K562 (cell line): Measurements from ENCODE around the gene LY6G6C. TPM values are rescaled to one million over a fixed set of nuclear protein-coding genes. Genes with fewer than 3 reads are reported as not detected.
A peak's percentile ranks its signal among the peaks of the same experiment; 100 is the strongest.

ENCODE experiments used
- ARNT ChIP-seq, 2 experiments: fragments of 450-650 bp; IDR thresholded peaks; 2 replicates each; pipeline ENCODE4 v1.6.1; 2016; ENCODE audit warnings: mild to moderate bottlenecking in 1 of 2
- ATF3 ChIP-seq, 2 experiments: fragments of 450-650 bp in 1 of 2; sonication (generic) in 1 of 2; formaldehyde crosslinking in 1 of 2; IDR thresholded peaks in 1 of 2; conservative IDR thresholded peaks in 1 of 2; 2 replicates each; pipeline versions ENCODE4 v1.6.1 to v1.8.1; 2016 to 2023; ENCODE audit warnings: mild to moderate bottlenecking in 2 of 2, moderate library complexity in 2 of 2, inconsistent platforms in 1 of 2, missing genetic modification reagents in 1 of 2
- CLOCK ChIP-seq: fragments of 250-450 bp; sonication (Bioruptor Pico); IDR thresholded peaks from 2 replicates; pipeline ENCODE4 v1.4.0; 2020; ENCODE audit warnings: mild to moderate bottlenecking, moderate library complexity, borderline replicate concordance
- CUX1 ChIP-seq: fragments of 200-800 bp; sonication (Bioruptor generic); IDR thresholded peaks from 2 replicates; pipeline ENCODE4 v1.6.1; 2016; ENCODE audit warnings: missing genetic modification characterization, missing compliant biosample characterization
- GATAD2A ChIP-seq: fragments of 450-650 bp; IDR thresholded peaks from 2 replicates; pipeline ENCODE4 v1.6.1; 2017
- HMG20A ChIP-seq: fragments of 450-650 bp; formaldehyde crosslinking; conservative IDR thresholded peaks from 2 replicates; pipeline ENCODE4 v1.4.0; 2020; ENCODE audit warnings: mild to moderate bottlenecking, mixed read lengths
- HNRNPLL ChIP-seq: fragments of 200-400 bp; formaldehyde crosslinking; IDR thresholded peaks from 2 replicates; pipeline ENCODE4 v1.6.1; 2017; ENCODE audit warnings: low read length, low read depth, mild to moderate bottlenecking; ENCODE audit not compliant: poor library complexity, severe bottlenecking
- KLF6 ChIP-seq: fragments of 250-450 bp; sonication (Bioruptor Pico); IDR thresholded peaks from 2 replicates; pipeline ENCODE4 v1.4.0; 2020; ENCODE audit warnings: mild to moderate bottlenecking, moderate library complexity, borderline replicate concordance
- MLLT1 ChIP-seq, 2 experiments: fragments of 450-650 bp; IDR thresholded peaks; 2 replicates each; pipeline ENCODE4 v1.6.1; 2016
- MTA1 ChIP-seq: fragments of 450-650 bp; IDR thresholded peaks from 2 replicates; pipeline ENCODE4 v1.6.1; 2017; ENCODE audit warnings: borderline replicate concordance
- U2AF1 ChIP-seq: fragments of 200-400 bp; formaldehyde crosslinking; optimal IDR thresholded peaks from 2 replicates; pipeline ENCODE3; 2017; ENCODE audit warnings: mild to moderate bottlenecking, low read depth, low read length, moderate library complexity
- XRCC3 ChIP-seq: fragments of 450-650 bp; IDR thresholded peaks from 2 replicates; pipeline ENCODE4 v1.6.1; 2017; ENCODE audit warnings: mild to moderate bottlenecking, moderate library complexity
- ZNF174 ChIP-seq: fragments of 250-450 bp; sonication (Bioruptor Pico); IDR thresholded peaks from 2 replicates; pipeline ENCODE4 v1.4.0; 2020; ENCODE audit warnings: mild to moderate bottlenecking
- ZNF445 ChIP-seq: fragments of 250-450 bp; sonication (Bioruptor Pico); IDR thresholded peaks from 2 replicates; pipeline ENCODE4 v1.4.0; 2020; ENCODE audit warnings: low read depth, mild to moderate bottlenecking, moderate library complexity
- polyA plus RNA-seq, 8 experiments: library from polyadenylated mRNA; depleted of rRNA in 4 of 8; stranded (reverse) in 5 of 8; unstranded in 3 of 8; fragments of >200 nt; fragmentation: Nextera tagmentation in 2 of 8; fragmentation: Illumina TruSeq in 1 of 8; extraction: Ambion mirVana in 2 of 8; extraction: Trizol in 1 of 8; gene quantifications; 2 replicates each; pipeline versions ENCODE4 v1.2.1 to v1.2.3, GENCODE V29; 2011 to 2014; ENCODE audit warnings: inconsistent platforms in 1 of 8, missing spikeins in 1 of 8
- total RNA-seq, 7 experiments: library from RNA; depleted of rRNA in 6 of 7; stranded (reverse); fragments of >200 nt in 6 of 7; fragmentation: Illumina TruSeq in 2 of 7; extraction: Trizol in 2 of 7; gene quantifications; 2 replicates each; pipeline versions ENCODE4 v1.2.1 to v1.2.3, GENCODE V29; 2011 to 2021; ENCODE audit warnings: low replicate concordance in 1 of 7
- TF ChIP-seq, protein P1 (sequence below): fragments of 450-650 bp; IDR thresholded peaks from 2 replicates; pipeline ENCODE4 v1.6.1; 2016; ENCODE audit warnings: antibody characterized with exemption

The LY6G6C gene
- total and polyA plus RNA-seq, 9 of the 15 experiments (the other 6 are each of a cell fraction or from before 2014, with no cell fraction given) = 0.06 to 0.20 TPM; not detected in 7

- TF ChIP-seq ARNT (IDR thresholded peaks at IDR 0.05) (0 out of 4 replicates have a peak, but pooled peaks have one; percentile 28 to 46), MLLT1 (IDR thresholded peaks at IDR 0.05) (peak in 1 of 2 experiments; percentile 27; a peak in 2 of 4 replicates), MTA1 (0 out of 2 replicates have a peak, but pooled peaks have one; percentile 19), ATF3 (IDR thresholded peaks at IDR 0.05) (no peak), ATF3 (CRISPR knock-in tag; conservative IDR thresholded peaks at IDR 0.05) (no peak), ZNF174 (CRISPR knock-in tag) (no peak), U2AF1 (no peak), CUX1 (CRISPR knock-in tag) (no peak), HMG20A (CRISPR knock-in tag) (no peak), ZNF445 (no peak), HNRNPLL (no peak), CLOCK (CRISPR knock-in tag) (no peak), KLF6 (no peak), XRCC3 (no peak), GATAD2A (0 out of 2 replicates have a peak, but pooled peaks have one; percentile 65)
- TF ChIP-seq, protein P1, sequence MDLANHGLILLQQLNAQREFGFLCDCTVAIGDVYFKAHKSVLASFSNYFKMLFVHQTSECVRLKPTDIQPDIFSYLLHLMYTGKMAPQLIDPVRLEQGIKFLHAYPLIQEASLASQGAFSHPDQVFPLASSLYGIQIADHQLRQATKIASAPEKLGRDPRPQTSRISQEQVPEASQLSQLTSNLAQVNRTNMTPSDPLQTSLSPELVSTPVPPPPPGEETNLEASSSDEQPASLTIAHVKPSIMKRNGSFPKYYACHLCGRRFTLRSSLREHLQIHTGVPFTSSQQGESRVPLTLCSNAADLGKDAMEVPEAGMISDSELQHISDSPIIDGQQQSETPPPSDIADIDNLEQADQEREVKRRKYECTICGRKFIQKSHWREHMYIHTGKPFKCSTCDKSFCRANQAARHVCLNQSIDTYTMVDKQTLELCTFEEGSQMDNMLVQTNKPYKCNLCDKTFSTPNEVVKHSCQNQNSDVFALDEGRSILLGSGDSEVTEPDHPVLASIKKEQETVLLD = no peak
These were observed 19.1 kb downstream of the LY6G6C start (continued) for GRCh38 chr6:31702405-31702818.
